A549 (cell line): Measurements from ENCODE around the gene ABCB8.

Experiments used
- BHLHE40 ChIP-seq: IDR thresholded peaks from 2 replicates; pipeline ENCODE4 v1.6.1; 2012; ENCODE audit warnings: low read depth, low read length, inconsistent platforms
- CTCF ChIP-seq: fragments of >200 bp; sonication (Bioruptor Twin); formaldehyde crosslinking; IDR thresholded peaks from 3 replicates; pipeline ENCODE4 v1.5.1; 2016
- FOSL2 ChIP-seq, 2 experiments: fragments of 450-650 bp in 1 of 2; fragments of >200 bp in 1 of 2; sonication (Bioruptor Twin) in 1 of 2; formaldehyde crosslinking; IDR thresholded peaks; 2 replicates each; pipeline versions ENCODE4 v1.5.0 to v1.6.1; 2016 to 2020; ENCODE audit warnings: mild to moderate bottlenecking in 1 of 2, moderate library complexity in 1 of 2
- KDM1A ChIP-seq: fragments of 200-600 bp; sonication (generic); IDR thresholded peaks from 2 replicates; pipeline ENCODE4 v1.6.1; 2016; ENCODE audit warnings: low read depth, mild to moderate bottlenecking
- MAZ ChIP-seq: fragments of 150-350 bp; IDR thresholded peaks from 2 replicates; pipeline ENCODE4 v1.6.1; 2014; ENCODE audit warnings: antibody characterized with exemption, low read depth, low read length, borderline replicate concordance
- MYC ChIP-seq: IDR thresholded peaks from 2 replicates; pipeline ENCODE4 v1.6.1; 2012; ENCODE audit warnings: mild to moderate bottlenecking, inconsistent platforms, low read length, improper control_type of control experiment, borderline replicate concordance
- POLR2A ChIP-seq: IDR thresholded peaks from 2 replicates; pipeline ENCODE4 v1.6.1; 2012; ENCODE audit warnings: mild to moderate bottlenecking, low read length
- RARB ChIP-seq: fragments of 250-450 bp; sonication (Bioruptor Pico); IDR thresholded peaks from 2 replicates; pipeline ENCODE4 v1.8.0; 2021; ENCODE audit warnings: mild to moderate bottlenecking, moderate library complexity
- RFX5 ChIP-seq: fragments of 450-650 bp; IDR thresholded peaks from 2 replicates; pipeline ENCODE4 v1.7.1; 2014; ENCODE audit warnings: antibody characterized with exemption, mild to moderate bottlenecking, moderate library complexity
- ZC3H11A ChIP-seq: fragments of 450-650 bp; IDR thresholded peaks from 2 replicates; pipeline ENCODE4 v1.6.1; 2014; ENCODE audit warnings: antibody characterized with exemption, mild to moderate bottlenecking
- ZFP36 ChIP-seq: fragments of 450-650 bp; IDR thresholded peaks from 2 replicates; pipeline ENCODE4 v1.6.1; 2014; ENCODE audit warnings: borderline replicate concordance; ENCODE audit not compliant: partially characterized antibody
- ZNF302 ChIP-seq: fragments of 250-450 bp; sonication (Bioruptor Pico); IDR thresholded peaks from 2 replicates; pipeline ENCODE4 v1.9.0; 2021; ENCODE audit warnings: inconsistent platforms, mild to moderate bottlenecking, moderate library complexity
- TF ChIP-seq, protein P1 (sequence below): fragments of 200-600 bp; sonication (generic); IDR thresholded peaks from 2 replicates; pipeline ENCODE4 v1.6.1; 2016; ENCODE audit warnings: antibody characterized with exemption, mild to moderate bottlenecking, moderate library complexity

DNA sequence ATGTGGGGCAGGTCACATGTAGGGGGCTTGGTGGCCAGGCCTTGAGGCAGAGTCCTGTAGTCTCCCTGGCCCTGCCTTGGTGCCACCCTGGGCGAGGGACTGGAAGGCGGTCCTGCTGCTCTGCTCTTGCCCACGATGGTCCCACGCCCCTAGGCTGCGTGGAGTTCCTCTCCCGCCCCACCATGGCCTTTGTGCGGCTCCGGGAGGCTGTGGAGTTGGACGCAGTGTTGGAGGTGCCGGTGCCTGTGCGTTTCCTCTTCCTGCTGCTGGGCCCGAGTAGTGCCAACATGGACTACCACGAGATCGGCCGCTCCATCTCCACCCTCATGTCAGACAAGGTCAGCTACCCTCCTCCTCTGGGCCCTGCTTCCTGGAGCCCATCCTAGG lies 42.3 kb downstream of the ABCB8 start:
- TF ChIP-seq KDM1A: no peak
- TF ChIP-seq ZFP36: no peak
- TF ChIP-seq MAZ: no peak
- TF ChIP-seq, protein P1, sequence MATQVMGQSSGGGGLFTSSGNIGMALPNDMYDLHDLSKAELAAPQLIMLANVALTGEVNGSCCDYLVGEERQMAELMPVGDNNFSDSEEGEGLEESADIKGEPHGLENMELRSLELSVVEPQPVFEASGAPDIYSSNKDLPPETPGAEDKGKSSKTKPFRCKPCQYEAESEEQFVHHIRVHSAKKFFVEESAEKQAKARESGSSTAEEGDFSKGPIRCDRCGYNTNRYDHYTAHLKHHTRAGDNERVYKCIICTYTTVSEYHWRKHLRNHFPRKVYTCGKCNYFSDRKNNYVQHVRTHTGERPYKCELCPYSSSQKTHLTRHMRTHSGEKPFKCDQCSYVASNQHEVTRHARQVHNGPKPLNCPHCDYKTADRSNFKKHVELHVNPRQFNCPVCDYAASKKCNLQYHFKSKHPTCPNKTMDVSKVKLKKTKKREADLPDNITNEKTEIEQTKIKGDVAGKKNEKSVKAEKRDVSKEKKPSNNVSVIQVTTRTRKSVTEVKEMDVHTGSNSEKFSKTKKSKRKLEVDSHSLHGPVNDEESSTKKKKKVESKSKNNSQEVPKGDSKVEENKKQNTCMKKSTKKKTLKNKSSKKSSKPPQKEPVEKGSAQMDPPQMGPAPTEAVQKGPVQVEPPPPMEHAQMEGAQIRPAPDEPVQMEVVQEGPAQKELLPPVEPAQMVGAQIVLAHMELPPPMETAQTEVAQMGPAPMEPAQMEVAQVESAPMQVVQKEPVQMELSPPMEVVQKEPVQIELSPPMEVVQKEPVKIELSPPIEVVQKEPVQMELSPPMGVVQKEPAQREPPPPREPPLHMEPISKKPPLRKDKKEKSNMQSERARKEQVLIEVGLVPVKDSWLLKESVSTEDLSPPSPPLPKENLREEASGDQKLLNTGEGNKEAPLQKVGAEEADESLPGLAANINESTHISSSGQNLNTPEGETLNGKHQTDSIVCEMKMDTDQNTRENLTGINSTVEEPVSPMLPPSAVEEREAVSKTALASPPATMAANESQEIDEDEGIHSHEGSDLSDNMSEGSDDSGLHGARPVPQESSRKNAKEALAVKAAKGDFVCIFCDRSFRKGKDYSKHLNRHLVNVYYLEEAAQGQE: no peak
- no peak for TF ChIP-seq CTCF
- TF ChIP-seq RFX5: no peak
- no peak for TF ChIP-seq ZNF302 (CRISPR knock-in tag)
- TF ChIP-seq MYC: no peak
- no peak for TF ChIP-seq BHLHE40
- TF ChIP-seq FOSL2 (IDR thresholded peaks at IDR 0.05): no peak
- TF ChIP-seq FOSL2 (CRISPR knock-in tag; IDR thresholded peaks at IDR 0.05): no peak
- TF ChIP-seq POLR2A: no peak
- no peak for TF ChIP-seq RARB (CRISPR knock-in tag)
- no peak for TF ChIP-seq ZC3H11A
